ENCODE measurements around the gene SLC1A2.

The SLC1A2 gene

DNA sequence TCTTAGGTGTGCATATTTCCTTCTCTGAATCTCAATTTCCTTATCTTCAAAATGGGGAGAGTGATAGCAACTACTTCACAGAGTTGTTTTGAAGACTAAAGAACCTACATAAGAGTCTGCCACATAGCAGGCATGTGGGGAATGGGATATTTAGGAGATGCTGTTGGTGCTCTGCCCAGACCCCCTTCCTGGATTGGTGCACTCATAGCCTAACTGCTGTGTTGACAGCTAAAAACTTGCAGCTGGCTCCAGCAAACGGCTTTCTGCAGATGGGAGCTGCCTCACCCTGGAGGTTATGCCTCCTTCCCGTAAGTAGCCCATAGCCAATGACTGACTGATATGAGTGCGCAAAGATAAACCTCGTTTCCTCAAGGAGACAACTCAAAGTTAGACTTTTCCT lies 174.3 kb downstream of the SLC1A2 start:
- no peak overlapping the region for H3K18ac ChIP-seq (ENCODE audit: low read length)
- no peak overlapping the region for H2AFZ ChIP-seq (ENCODE audit: low read length)
- no peak overlapping the region for H3K27ac ChIP-seq (replicated peaks; ENCODE audit: low read length)
- no peaks in the 10 kb centered on the region for H3K27me3 ChIP-seq (ENCODE audit: control insufficient read depth in 3 of 3, insufficient read depth in 3 of 3, low read depth in 1 of 3, low read length in 3 of 3)
- H3K4me2 ChIP-seq (ENCODE audit: insufficient read depth, low read length, poor library complexity, severe bottlenecking), result no peak overlapping the region
- H3K4me3 ChIP-seq (ENCODE audit: low read length in 2 of 2), result no peak overlapping the region
- H3K23ac ChIP-seq (ENCODE audit: low read depth, low read length, poor library complexity), result no peak overlapping the region
- no peak overlapping the region for H2AK5ac ChIP-seq (ENCODE audit: low read depth, low read length)
- peaks cover 0 to 5% of the 10 kb centered on the region in 2 donors for H3K9me3 ChIP-seq (replicated peaks in 1 of 2; ENCODE audit: control insufficient read depth in 2 of 2, insufficient read depth in 1 of 2, low read depth in 1 of 2, low read length in 2 of 2)
- H4K91ac ChIP-seq (ENCODE audit: low read depth, low read length, poor library complexity), result no peak overlapping the region
- no peaks in the 10 kb centered on the region for H3K79me1 ChIP-seq (ENCODE audit: low read depth, low read length)
- no peak for DNase-seq (ENCODE audit: low spot score)
- no peak overlapping the region for H3K4ac ChIP-seq (ENCODE audit: low read length)
- H2BK12ac ChIP-seq (ENCODE audit: low read length), result no peak overlapping the region
- no peak overlapping the region for H3K14ac ChIP-seq (ENCODE audit: low read length)
- no peaks in the 10 kb centered on the region for H3K4me1 ChIP-seq (ENCODE audit: control insufficient read depth in 2 of 2, insufficient read depth in 1 of 2, low read depth in 1 of 2, low read length in 2 of 2)
- no peak overlapping the region for H4K8ac ChIP-seq (ENCODE audit: low read depth, low read length)
- no peak overlapping the region for H2BK5ac ChIP-seq (ENCODE audit: low read length)
- H3K36me3 ChIP-seq (replicated peaks in 1 of 2; ENCODE audit: control insufficient read depth in 2 of 2, insufficient read depth in 2 of 2, low read length in 2 of 2), result no peaks in the 10 kb centered on the region
- no peak overlapping the region for H3K9ac ChIP-seq (ENCODE audit: low read depth, low read length, poor library complexity)
- H2BK120ac ChIP-seq (ENCODE audit: low read depth, low read length), result no peak overlapping the region
- no peak overlapping the region for H2BK15ac ChIP-seq (ENCODE audit: low read length)
- WGBS, 2 donors (ENCODE audit: extremely low coverage in 2 of 2, insufficient read length in 2 of 2, insufficient replicate concordance in 1 of 2), result no CpG with 5 or more reads among the region's 4 CpGs

DNA sequence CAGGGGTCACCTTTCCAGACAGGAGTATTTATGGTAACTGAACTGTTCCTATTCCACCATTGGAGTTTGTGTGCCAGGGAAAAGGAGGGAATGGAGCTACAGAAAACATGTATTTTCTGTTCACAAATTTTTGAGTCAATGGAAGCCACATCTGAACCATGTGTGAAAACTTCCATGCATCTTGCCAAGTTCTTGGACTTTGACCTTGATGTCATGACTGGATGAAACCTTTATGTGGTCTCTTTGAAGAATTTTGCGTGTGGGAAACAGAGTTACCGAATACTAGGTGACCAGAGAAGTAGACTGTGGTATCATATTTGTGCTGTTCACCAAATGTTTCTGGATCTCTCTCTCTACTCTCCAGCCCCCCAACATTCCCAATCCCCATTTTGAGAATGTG lies 175.6 kb downstream of the SLC1A2 start:
- H2BK12ac ChIP-seq (ENCODE audit: low read length), result no peak overlapping the region
- no peak overlapping the region for H3K14ac ChIP-seq (ENCODE audit: low read length)
- no peak for DNase-seq (ENCODE audit: low spot score)
- no peak overlapping the region for H4K8ac ChIP-seq (ENCODE audit: low read depth, low read length)
- no peak overlapping the region for H3K27ac ChIP-seq (replicated peaks; ENCODE audit: low read length)
- no peak overlapping the region for H2BK5ac ChIP-seq (ENCODE audit: low read length)
- H3K27me3 ChIP-seq (ENCODE audit: control insufficient read depth in 3 of 3, insufficient read depth in 3 of 3, low read depth in 1 of 3, low read length in 3 of 3), result no peaks in the 10 kb centered on the region
- no peak overlapping the region for H3K18ac ChIP-seq (ENCODE audit: low read length)
- H2AK5ac ChIP-seq (ENCODE audit: low read depth, low read length), result no peak overlapping the region
- H4K91ac ChIP-seq (ENCODE audit: low read depth, low read length, poor library complexity), result no peak overlapping the region
- H3K4me3 ChIP-seq (ENCODE audit: low read length in 2 of 2), result no peak overlapping the region
- H2AFZ ChIP-seq (ENCODE audit: low read length), result no peak overlapping the region
- H3K79me1 ChIP-seq (ENCODE audit: low read depth, low read length), result no peaks in the 10 kb centered on the region
- no peak overlapping the region for H3K4me2 ChIP-seq (ENCODE audit: insufficient read depth, low read length, poor library complexity, severe bottlenecking)
- no peak overlapping the region for H2BK15ac ChIP-seq (ENCODE audit: low read length)
- H3K4ac ChIP-seq (ENCODE audit: low read length), result no peak overlapping the region
- H3K9ac ChIP-seq (ENCODE audit: low read depth, low read length, poor library complexity), result no peak overlapping the region
- no peak overlapping the region for H3K23ac ChIP-seq (ENCODE audit: low read depth, low read length, poor library complexity)
- H3K36me3 ChIP-seq (replicated peaks in 1 of 2; ENCODE audit: control insufficient read depth in 2 of 2, insufficient read depth in 2 of 2, low read length in 2 of 2), result no peaks in the 10 kb centered on the region
- WGBS, 2 donors (ENCODE audit: extremely low coverage in 2 of 2, insufficient read length in 2 of 2, insufficient replicate concordance in 1 of 2), result no CpG with 5 or more reads among the region's 2 CpGs
- H3K4me1 ChIP-seq (ENCODE audit: control insufficient read depth in 2 of 2, insufficient read depth in 1 of 2, low read depth in 1 of 2, low read length in 2 of 2), result no peaks in the 10 kb centered on the region
- H2BK120ac ChIP-seq (ENCODE audit: low read depth, low read length), result no peak overlapping the region
- H3K9me3 ChIP-seq (replicated peaks in 1 of 2; ENCODE audit: control insufficient read depth in 2 of 2, insufficient read depth in 1 of 2, low read depth in 1 of 2, low read length in 2 of 2), result peaks cover 0 to 4% of the 10 kb centered on the region in 2 donors

DNA sequence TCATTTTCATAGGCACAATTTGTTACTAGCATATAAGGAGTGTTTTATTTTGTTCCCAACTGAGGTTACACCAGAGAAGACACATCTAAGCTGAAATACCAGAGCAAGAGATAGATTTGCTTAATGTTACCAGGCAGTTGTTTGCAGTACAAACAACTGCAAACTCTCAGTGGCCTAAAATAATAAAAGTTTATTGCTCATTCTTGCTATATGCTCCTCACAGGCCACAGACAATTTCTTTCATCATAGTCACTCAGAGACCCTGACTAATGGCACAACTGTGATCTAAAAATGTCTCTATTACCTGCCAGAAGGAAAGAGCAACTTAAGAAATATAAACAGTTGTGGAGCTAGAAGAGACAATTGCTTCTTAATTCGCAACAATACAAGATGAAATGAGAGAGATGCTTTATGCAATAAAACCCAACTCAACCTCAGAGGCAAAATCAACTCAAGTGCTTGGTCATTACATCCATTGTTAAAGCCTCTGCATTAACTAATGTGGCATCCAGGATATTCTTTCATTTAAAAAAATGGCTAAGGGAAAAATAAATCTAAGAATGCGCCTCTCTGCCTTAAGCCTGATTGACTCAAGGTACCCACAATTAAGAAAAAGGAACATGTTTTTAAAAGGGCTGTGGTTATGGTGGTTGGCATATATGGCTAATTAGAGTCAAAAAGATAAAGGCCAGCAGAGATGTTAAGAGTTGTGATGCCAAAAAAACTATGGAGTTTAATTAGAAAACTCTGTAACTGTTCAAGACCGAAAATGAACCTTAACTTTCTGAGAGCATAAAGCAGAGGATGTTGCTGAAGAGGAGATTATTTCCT lies 176.7 kb downstream of the SLC1A2 start:
- Histone ChIP-seq H3K4ac (ENCODE audit: low read length) (no peak overlapping the region), H2AK5ac (ENCODE audit: low read depth, low read length) (no peak overlapping the region)
- no CpG with 5 or more reads among the region's 3 CpGs for WGBS, 2 donors (ENCODE audit: extremely low coverage in 2 of 2, insufficient read length in 2 of 2, insufficient replicate concordance in 1 of 2)

DNA sequence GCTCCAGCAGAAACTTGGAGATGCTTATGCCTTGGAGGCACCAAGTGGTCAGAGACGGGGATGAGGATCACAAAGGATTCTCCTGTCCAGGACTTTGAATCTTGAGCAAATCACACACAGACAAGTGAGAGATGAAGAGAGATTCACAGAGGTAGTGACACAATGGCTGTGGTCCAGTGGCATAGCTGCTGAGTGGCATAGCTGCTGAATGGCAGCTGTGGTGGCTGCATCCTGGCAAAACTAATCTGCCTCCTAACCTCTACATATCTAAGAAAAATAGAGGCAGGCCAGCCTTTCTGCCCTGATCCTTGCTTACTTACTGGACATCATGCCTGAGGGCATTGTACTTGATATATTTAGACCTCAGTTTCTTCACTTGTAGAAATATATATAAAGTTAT lies 177.8 kb downstream of the SLC1A2 start:
- H2BK120ac ChIP-seq (ENCODE audit: low read depth, low read length), result no peak overlapping the region
- no peak overlapping the region for H3K9ac ChIP-seq (ENCODE audit: low read depth, low read length, poor library complexity)
- H3K4me3 ChIP-seq (ENCODE audit: low read length in 2 of 2), result no peak overlapping the region
- H4K8ac ChIP-seq (ENCODE audit: low read depth, low read length), result no peak overlapping the region
- no peak overlapping the region for H2BK12ac ChIP-seq (ENCODE audit: low read length)
- H3K4ac ChIP-seq (ENCODE audit: low read length), result no peak overlapping the region
- H3K79me1 ChIP-seq (ENCODE audit: low read depth, low read length), result no peaks in the 10 kb centered on the region
- no peaks in the 10 kb centered on the region for H3K36me3 ChIP-seq (replicated peaks in 1 of 2; ENCODE audit: control insufficient read depth in 2 of 2, insufficient read depth in 2 of 2, low read length in 2 of 2)
- no peaks in the 10 kb centered on the region for H3K4me1 ChIP-seq (ENCODE audit: control insufficient read depth in 2 of 2, insufficient read depth in 1 of 2, low read depth in 1 of 2, low read length in 2 of 2)
- no peak overlapping the region for H3K27ac ChIP-seq (replicated peaks; ENCODE audit: low read length)
- H3K4me2 ChIP-seq (ENCODE audit: insufficient read depth, low read length, poor library complexity, severe bottlenecking), result no peak overlapping the region
- H3K9me3 ChIP-seq (replicated peaks in 1 of 2; ENCODE audit: control insufficient read depth in 2 of 2, insufficient read depth in 1 of 2, low read depth in 1 of 2, low read length in 2 of 2), result no peaks in the 10 kb centered on the region
- H2AK5ac ChIP-seq (ENCODE audit: low read depth, low read length), result no peak overlapping the region
- no peak overlapping the region for H4K91ac ChIP-seq (ENCODE audit: low read depth, low read length, poor library complexity)
- H3K14ac ChIP-seq (ENCODE audit: low read length), result no peak overlapping the region
- no peak overlapping the region for H2BK5ac ChIP-seq (ENCODE audit: low read length)
- H2AFZ ChIP-seq (ENCODE audit: low read length), result no peak overlapping the region
- DNase-seq (ENCODE audit: low spot score), result no peak
- WGBS, 2 donors (ENCODE audit: extremely low coverage in 2 of 2, insufficient read length in 2 of 2, insufficient replicate concordance in 1 of 2), result no CpG with 5 or more reads among the region's 1 CpG
- no peak overlapping the region for H2BK15ac ChIP-seq (ENCODE audit: low read length)
- no peak overlapping the region for H3K23ac ChIP-seq (ENCODE audit: low read depth, low read length, poor library complexity)
- no peak overlapping the region for H3K18ac ChIP-seq (ENCODE audit: low read length)
- H3K27me3 ChIP-seq (ENCODE audit: control insufficient read depth in 3 of 3, insufficient read depth in 3 of 3, low read depth in 1 of 3, low read length in 3 of 3), result no peaks in the 10 kb centered on the region

More for the DNA sequence above, 176.7 kb downstream of the SLC1A2 start:
- Histone ChIP-seq H4K91ac (ENCODE audit: low read depth, low read length, poor library complexity) (no peak overlapping the region), H2AFZ (ENCODE audit: low read length) (no peak overlapping the region), H3K36me3 (replicated peaks in 1 of 2; ENCODE audit: control insufficient read depth in 2 of 2, insufficient read depth in 2 of 2, low read length in 2 of 2) (no peaks in the 10 kb centered on the region), H3K4me2 (ENCODE audit: insufficient read depth, low read length, poor library complexity, severe bottlenecking) (no peak overlapping the region), H2BK5ac (ENCODE audit: low read length) (no peak overlapping the region), H3K9me3 (replicated peaks in 1 of 2; ENCODE audit: control insufficient read depth in 2 of 2, insufficient read depth in 1 of 2, low read depth in 1 of 2, low read length in 2 of 2) (no peaks in the 10 kb centered on the region), H3K9ac (ENCODE audit: low read depth, low read length, poor library complexity) (no peak overlapping the region), H3K4me3 (ENCODE audit: low read length in 2 of 2) (no peak overlapping the region), H3K14ac (ENCODE audit: low read length) (no peak overlapping the region), H2BK12ac (ENCODE audit: low read length) (no peak overlapping the region), H3K27ac (replicated peaks; ENCODE audit: low read length) (no peak overlapping the region), H3K79me1 (ENCODE audit: low read depth, low read length) (no peaks in the 10 kb centered on the region), H3K4me1 (ENCODE audit: control insufficient read depth in 2 of 2, insufficient read depth in 1 of 2, low read depth in 1 of 2, low read length in 2 of 2) (no peaks in the 10 kb centered on the region), H4K8ac (ENCODE audit: low read depth, low read length) (no peak overlapping the region), H3K18ac (ENCODE audit: low read length) (no peak overlapping the region), H2BK15ac (ENCODE audit: low read length) (no peak overlapping the region), H3K23ac (ENCODE audit: low read depth, low read length, poor library complexity) (no peak overlapping the region), H3K27me3 (ENCODE audit: control insufficient read depth in 3 of 3, insufficient read depth in 3 of 3, low read depth in 1 of 3, low read length in 3 of 3) (no peaks in the 10 kb centered on the region), H2BK120ac (ENCODE audit: low read depth, low read length) (no peak overlapping the region)
- DNase-seq (ENCODE audit: low spot score), result no peak
